ENCODE measurements around the gene DPP6. TPM values are rescaled to one million over a fixed set of nuclear protein-coding genes. Genes with fewer than 3 reads are reported as not detected.

Gene DPP6
- total and polyA plus RNA-seq, 2 experiments from 2014 or later, result not detected

GRCh38 chr7:154696556-154696955 lies 644.4 kb downstream of the DPP6 start:
- TF ChIP-seq JUNB (IDR thresholded peaks at IDR 0.05; ENCODE audit: unreplicated experiment), result no peak
- no peak for TF ChIP-seq POLR2AphosphoS5 (IDR thresholded peaks at IDR 0.05; ENCODE audit: low read depth)
- Mint-ChIP-seq H3K27me3 (ENCODE audit: insufficient read depth, low read depth, poor library complexity) (peaks cover 1% of the 10 kb centered on the region), H3K4me1 (peaks cover 10% of the 10 kb centered on the region), H3K36me3 (ENCODE audit: low read depth) (no peaks in the 10 kb centered on the region; the same call in 2 of the 3 replicates), H3K9me3 (peaks cover 2% of the 10 kb centered on the region; the same call in 1 of the 3 replicates), H3K27ac (no peak overlapping the region), H3K4me3 (no peak overlapping the region)
- Histone ChIP-seq H3K4me1 (ENCODE audit: insufficient read depth) (no peaks in the 10 kb centered on the region), H3K4me2 (no peak overlapping the region), H3K9me2 (ENCODE audit: insufficient read depth) (no peaks in the 10 kb centered on the region), H3F3A (replicated peaks; ENCODE audit: low read depth) (no peaks in the 10 kb centered on the region), H3K79me2 (replicated peaks; ENCODE audit: insufficient read depth) (no peaks in the 10 kb centered on the region), H3K36me3 (ENCODE audit: insufficient read depth) (no peaks in the 10 kb centered on the region), H3K4me3 (no peak overlapping the region), H3K27ac (ENCODE audit: low read depth) (no peak overlapping the region), H4K20me1 (replicated peaks; ENCODE audit: insufficient read depth) (no peaks in the 10 kb centered on the region), H3K27me3 (ENCODE audit: insufficient read depth) (no peaks in the 10 kb centered on the region), H2AFZ (no peak overlapping the region)
- DNase-seq (ENCODE audit: low spot score), result no peak
- no peak for ATAC-seq

GRCh38 chr7:154698726-154699291 lies 646.6 kb downstream of the DPP6 start:
- H4K20me1 ChIP-seq (replicated peaks; ENCODE audit: insufficient read depth), result no peaks in the 10 kb centered on the region
- no peak for DNase-seq (ENCODE audit: low spot score)
- no peaks in the 10 kb centered on the region for H3K79me2 ChIP-seq (replicated peaks; ENCODE audit: insufficient read depth)
- Mint-ChIP-seq H3K27me3 (ENCODE audit: insufficient read depth, low read depth, poor library complexity) (no peaks in the 10 kb centered on the region), H3K36me3 (ENCODE audit: low read depth) (peaks cover 7% of the 10 kb centered on the region; the same call in 2 of the 3 replicates), H3K4me1 (peaks cover 10% of the 10 kb centered on the region), H3K9me3 (peaks cover 15% of the 10 kb centered on the region), H3K27ac (no peak overlapping the region), H3K4me3 (no peak overlapping the region)
- ATAC-seq, result peak; percentile 98
- no peak overlapping the region for H3K4me2 ChIP-seq
- H3K4me3 ChIP-seq, result no peak overlapping the region
- H3K4me1 ChIP-seq (ENCODE audit: insufficient read depth), result no peaks in the 10 kb centered on the region
- no peaks in the 10 kb centered on the region for H3K36me3 ChIP-seq (ENCODE audit: insufficient read depth)
- no peaks in the 10 kb centered on the region for H3F3A ChIP-seq (replicated peaks; ENCODE audit: low read depth)
- no peaks in the 10 kb centered on the region for H3K9me2 ChIP-seq (ENCODE audit: insufficient read depth)
- no peak overlapping the region for H2AFZ ChIP-seq
- H3K27ac ChIP-seq (ENCODE audit: low read depth), result no peak overlapping the region
- no peaks in the 10 kb centered on the region for H3K27me3 ChIP-seq (ENCODE audit: insufficient read depth)
- TF ChIP-seq CTCF (conservative IDR thresholded peaks at IDR 0.05; ENCODE audit: low read depth in 2 of 2) (0 out of 4 replicates have a peak, but pooled peaks of 1 of the 2 experiments have one; percentile 9), EZH2phosphoT487 (IDR thresholded peaks at IDR 0.05; ENCODE audit: unreplicated experiment) (no peak), ZNF462 (CRISPR knock-in tag; IDR thresholded peaks at IDR 0.05) (peak; percentile 50; the same call in 1 of the 2 replicates), REST (IDR thresholded peaks at IDR 0.05; ENCODE audit: unreplicated experiment) (no peak), ZNF114 (CRISPR knock-in tag; IDR thresholded peaks at IDR 0.05) (no peak), ZNF331 (CRISPR knock-in tag; IDR thresholded peaks at IDR 0.05; ENCODE audit: low read depth) (no peak), STAT1 (IDR thresholded peaks at IDR 0.05; ENCODE audit: unreplicated experiment) (no peak)
